Glutamatergic neuron (in vitro differentiated cells): ENCODE measurements around the gene ALDH1B1. TPM values are rescaled to one million over a fixed set of nuclear protein-coding genes. Genes with fewer than 3 reads are reported as not detected.

Experiments
- DNase-seq: peaks from one replicate; pipeline ENCODE4 v3.0.0; 2022
- H3K27ac Mint-ChIP-seq: one replicate; pipeline ENCODE4 v1.8.0; 2020; ENCODE audit warnings: mild to moderate bottlenecking, mixed read lengths, inconsistent platforms; ENCODE audit not compliant: unreplicated experiment
- H3K27me3 Mint-ChIP-seq: one replicate; pipeline ENCODE4 v1.8.0; 2020; ENCODE audit warnings: mild to moderate bottlenecking, moderate library complexity, mixed read lengths, inconsistent platforms; ENCODE audit not compliant: unreplicated experiment
- H3K36me3 Mint-ChIP-seq: one replicate; pipeline ENCODE4 v1.8.0; 2020; ENCODE audit warnings: mild to moderate bottlenecking, mixed read lengths, inconsistent platforms; ENCODE audit not compliant: unreplicated experiment
- H3K4me1 Mint-ChIP-seq: one replicate; pipeline ENCODE4 v1.8.0; 2020; ENCODE audit warnings: mild to moderate bottlenecking, low read depth, mixed read lengths, inconsistent platforms; ENCODE audit not compliant: unreplicated experiment
- H3K4me3 Mint-ChIP-seq: one replicate; pipeline ENCODE4 v1.8.0; 2020; ENCODE audit warnings: mild to moderate bottlenecking, mixed read lengths, inconsistent platforms; ENCODE audit not compliant: unreplicated experiment
- H3K9me3 Mint-ChIP-seq: one replicate; pipeline ENCODE4 v1.8.0; 2020; ENCODE audit warnings: mild to moderate bottlenecking, moderate library complexity, mixed read lengths, inconsistent platforms; ENCODE audit not compliant: unreplicated experiment
- CTCF ChIP-seq: fragments of 200-600 bp; sonication (generic); IDR thresholded peaks from one replicate; pipeline ENCODE4 v1.5.0; 2021; ENCODE audit not compliant: partially characterized antibody, unreplicated experiment
- total RNA-seq: library from RNA; stranded (reverse); fragmentation: NEBNext Ultra II Directional; extraction: Animal tissue kit (Norgen Biotek cat#: 25700); gene quantifications from one replicate; pipeline ENCODE4 v1.2.1, GENCODE V29; 2021; ENCODE audit not compliant: unreplicated experiment

ALDH1B1 gene
- total RNA-seq, 1 donor from 2014 or later, result 15.3 TPM

- TF ChIP-seq CTCF, result no peak
- no peaks in the 10 kb centered on the region for H3K9me3 Mint-ChIP-seq
- H3K36me3 Mint-ChIP-seq, result peaks cover 35% of the 10 kb centered on the region
- no peaks in the 10 kb centered on the region for H3K27me3 Mint-ChIP-seq
- DNase-seq, result no peak
- H3K27ac Mint-ChIP-seq, result no peak overlapping the region
- peaks cover 7% of the 10 kb centered on the region for H3K4me1 Mint-ChIP-seq
- no peak overlapping the region for H3K4me3 Mint-ChIP-seq
Measured at GRCh38 chr9:38434853-38435252, 42.4 kb downstream of the ALDH1B1 start.

GRCh38 chr9:38435521-38435920 is 43.0 kb downstream of the ALDH1B1 start:
- no peak for TF ChIP-seq CTCF
- Mint-ChIP-seq H3K36me3 (peaks cover 35% of the 10 kb centered on the region), H3K27me3 (no peaks in the 10 kb centered on the region), H3K27ac (no peak overlapping the region), H3K9me3 (no peaks in the 10 kb centered on the region), H3K4me3 (no peak overlapping the region), H3K4me1 (peaks cover 7% of the 10 kb centered on the region)
- DNase-seq, result no peak

- Mint-ChIP-seq H3K27ac (no peak overlapping the region), H3K36me3 (peaks cover 30% of the 10 kb centered on the region), H3K9me3 (no peaks in the 10 kb centered on the region), H3K4me1 (peaks cover 7% of the 10 kb centered on the region), H3K4me3 (no peak overlapping the region), H3K27me3 (no peaks in the 10 kb centered on the region)
- DNase-seq, result no peak
- no peak for TF ChIP-seq CTCF
Measured at GRCh38 chr9:38436708-38437107, 44.2 kb downstream of the ALDH1B1 start.

GRCh38 chr9:38437193-38437823 is 44.8 kb downstream of the ALDH1B1 start:
- Mint-ChIP-seq H3K4me3 (no peak overlapping the region), H3K27ac (no peak overlapping the region), H3K36me3 (peaks cover 30% of the 10 kb centered on the region), H3K9me3 (no peaks in the 10 kb centered on the region), H3K4me1 (peaks cover 5% of the 10 kb centered on the region), H3K27me3 (no peaks in the 10 kb centered on the region)
- TF ChIP-seq CTCF, result no peak
- no peak for DNase-seq

- DNase-seq, result no peak
- no peak for TF ChIP-seq CTCF
- no peak overlapping the region for H3K27ac Mint-ChIP-seq
- peaks cover 30% of the 10 kb centered on the region for H3K36me3 Mint-ChIP-seq
- H3K4me3 Mint-ChIP-seq, result no peak overlapping the region
- H3K27me3 Mint-ChIP-seq, result no peaks in the 10 kb centered on the region
- H3K4me1 Mint-ChIP-seq, result no peaks in the 10 kb centered on the region
- H3K9me3 Mint-ChIP-seq, result no peaks in the 10 kb centered on the region
Measured at GRCh38 chr9:38439291-38439915, 46.9 kb downstream of the ALDH1B1 start.
